Stimulated activated CD8-positive, alpha-beta memory T cell treated with anti-CD3 and anti-CD28 coated beads, Interleukin-7, amount 100 ng/mL, for 1 hour (primary cell): ENCODE measurements around the gene CCDC40.

Source experiments
- DNase-seq, 2 donors: peaks; one replicate each; pipeline ENCODE4 v3.0.0-alpha.2; 2020; ENCODE audit warnings: low read depth in 2 of 2

Gene CCDC40

DNA sequence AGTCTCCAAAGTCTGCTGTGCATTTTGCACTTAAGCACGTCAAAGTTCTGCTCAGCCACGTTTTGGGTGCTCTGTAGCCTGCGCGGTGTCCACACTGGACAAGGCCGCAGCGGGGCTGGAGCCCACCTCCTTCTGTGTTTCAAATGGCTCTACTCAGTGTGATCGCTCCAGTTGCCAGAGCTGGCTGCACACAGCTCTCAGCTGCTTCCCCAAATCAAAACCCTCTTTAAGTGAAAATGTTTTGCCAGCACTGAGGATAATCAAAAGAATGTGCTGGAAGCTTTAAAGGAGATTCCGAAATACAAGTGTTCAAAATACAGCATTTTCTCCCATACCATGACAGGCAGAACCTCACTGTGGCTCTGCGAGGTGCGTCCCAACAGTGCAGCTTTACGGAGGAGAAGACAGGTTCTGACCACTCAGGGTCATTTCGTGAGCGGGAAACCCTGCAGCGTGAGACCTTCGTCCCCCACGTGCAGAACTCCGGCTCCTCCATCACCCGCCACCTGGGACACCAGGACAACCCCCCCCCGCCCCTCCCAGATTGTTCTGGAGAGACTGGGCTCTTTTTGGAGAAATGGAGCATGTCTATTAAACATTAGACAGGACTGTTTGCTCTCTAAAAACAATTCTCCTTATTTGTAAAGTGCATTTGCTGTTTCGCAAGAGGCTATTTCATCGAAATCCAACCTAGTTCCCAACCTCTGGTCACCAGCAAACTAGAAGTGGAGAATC, 17.4 kb upstream of the CCDC40 start:
- DNase-seq: no peak

DNA sequence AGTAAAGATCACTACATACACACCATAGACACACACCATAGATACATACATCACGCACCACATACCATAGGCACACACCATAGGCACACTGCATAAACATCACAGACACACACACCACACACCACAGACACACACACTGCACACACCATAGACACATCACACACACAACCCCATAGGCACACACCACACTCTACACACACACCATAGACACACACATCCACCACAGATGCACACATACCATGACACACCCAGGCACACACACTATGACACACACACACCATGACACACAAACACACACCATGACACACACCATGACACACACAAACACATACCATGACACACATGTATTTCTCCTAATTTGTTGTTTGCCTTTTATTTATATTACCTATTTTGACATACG, 14.8 kb upstream of the CCDC40 start:
- no peak for DNase-seq

DNA sequence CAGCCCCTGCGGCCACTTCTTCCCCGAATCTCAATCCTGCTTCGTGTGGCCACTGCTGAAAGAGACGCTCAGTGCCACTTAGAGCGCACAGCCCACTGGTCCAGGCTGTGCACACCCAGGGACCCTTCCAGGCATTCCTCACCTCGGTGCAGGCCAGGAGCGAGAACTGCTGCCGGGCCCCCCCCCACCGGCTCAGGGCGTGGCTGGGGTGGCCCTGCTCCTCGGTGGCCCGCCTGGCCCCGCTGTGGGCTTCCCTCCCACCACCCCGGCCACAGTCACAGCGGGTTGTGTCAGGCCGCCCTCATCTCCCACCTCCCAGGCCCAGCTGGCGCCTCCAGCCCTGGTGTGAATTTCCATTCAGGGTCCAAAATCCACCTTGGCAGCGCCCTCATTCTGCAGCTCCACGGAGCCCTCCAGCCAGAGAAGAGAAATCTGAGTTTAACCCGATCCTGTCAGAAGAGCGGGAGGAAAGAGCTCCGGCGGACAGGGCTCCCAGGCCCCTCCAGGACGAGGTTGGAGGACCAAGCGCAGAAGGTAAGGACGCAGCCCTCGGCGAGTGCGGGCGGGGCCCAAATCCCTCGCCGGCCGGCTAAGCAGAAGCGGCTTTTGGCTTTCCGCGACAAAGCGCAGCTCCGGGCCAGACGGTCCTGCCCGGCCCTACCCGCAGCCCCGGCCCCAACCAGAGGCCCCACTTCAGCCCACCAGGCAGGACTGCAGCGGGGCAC, 12.8 kb upstream of the CCDC40 start:
- DNase-seq: no peak

DNA sequence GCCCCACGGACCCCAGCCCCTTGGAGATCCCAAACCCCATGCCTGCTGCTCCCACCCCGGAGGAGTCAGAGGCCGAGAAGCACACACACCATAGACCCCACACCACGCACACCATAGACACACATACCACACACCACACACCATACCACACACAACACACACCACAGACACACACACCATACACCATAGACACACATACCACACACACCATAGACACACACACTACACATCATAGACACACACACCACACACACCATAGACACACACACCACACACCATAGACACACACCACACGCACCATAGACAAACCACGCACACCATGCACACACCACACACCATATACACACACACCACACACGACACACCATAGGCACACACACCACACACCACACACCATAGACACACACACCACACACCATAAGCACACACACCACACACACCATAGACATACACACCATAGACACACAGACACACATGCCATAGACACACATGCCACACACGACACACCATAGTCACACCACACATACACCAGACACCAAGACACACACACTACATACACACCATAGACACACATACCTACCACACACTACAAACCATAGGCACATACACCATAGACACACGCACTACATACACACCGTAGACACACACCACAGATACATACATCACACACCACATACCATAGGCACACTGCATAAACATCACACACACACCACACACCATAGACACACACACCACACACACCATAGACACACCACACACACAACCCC, 12.1 kb upstream of the CCDC40 start:
- DNase-seq: no peak

DNA sequence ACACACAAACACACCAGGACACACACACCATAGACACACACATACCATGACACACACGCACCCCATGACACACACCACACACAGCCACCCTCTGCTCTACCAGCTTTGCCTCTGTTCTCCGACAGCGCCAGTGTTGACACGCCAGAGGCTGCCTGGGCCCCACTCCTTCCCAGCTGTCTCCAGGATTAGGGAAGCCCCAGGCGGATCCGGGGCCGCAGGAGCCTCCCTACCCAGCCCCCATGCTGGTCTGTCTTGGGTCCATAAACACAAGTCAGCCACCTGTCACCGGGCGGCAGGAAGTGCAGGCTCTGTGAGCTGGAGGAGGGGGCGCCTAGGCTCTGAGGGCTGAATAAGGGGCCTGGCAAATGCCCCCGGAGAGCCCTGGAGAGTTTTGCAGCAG, 11.3 kb upstream of the CCDC40 start:
- no peak for DNase-seq

DNA sequence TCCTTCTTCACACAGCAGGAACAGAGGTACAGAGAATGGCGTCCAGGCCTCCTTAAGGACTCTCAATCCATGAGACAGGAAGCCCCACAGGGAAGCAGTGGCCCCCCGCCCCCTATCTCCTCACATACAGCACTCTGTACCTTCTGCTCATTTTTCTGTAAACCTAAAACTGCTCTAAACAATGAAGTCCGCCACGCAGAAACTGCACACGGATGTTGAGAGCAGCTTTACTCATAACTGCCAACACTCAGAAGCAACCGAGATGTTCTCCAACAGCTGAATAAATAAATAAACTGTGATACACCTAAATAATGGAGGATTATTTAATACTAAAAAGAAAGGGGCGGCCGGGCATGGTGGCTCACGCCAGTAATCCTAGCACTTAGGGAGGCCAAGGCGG, 10.6 kb upstream of the CCDC40 start:
- DNase-seq: no peak

DNA sequence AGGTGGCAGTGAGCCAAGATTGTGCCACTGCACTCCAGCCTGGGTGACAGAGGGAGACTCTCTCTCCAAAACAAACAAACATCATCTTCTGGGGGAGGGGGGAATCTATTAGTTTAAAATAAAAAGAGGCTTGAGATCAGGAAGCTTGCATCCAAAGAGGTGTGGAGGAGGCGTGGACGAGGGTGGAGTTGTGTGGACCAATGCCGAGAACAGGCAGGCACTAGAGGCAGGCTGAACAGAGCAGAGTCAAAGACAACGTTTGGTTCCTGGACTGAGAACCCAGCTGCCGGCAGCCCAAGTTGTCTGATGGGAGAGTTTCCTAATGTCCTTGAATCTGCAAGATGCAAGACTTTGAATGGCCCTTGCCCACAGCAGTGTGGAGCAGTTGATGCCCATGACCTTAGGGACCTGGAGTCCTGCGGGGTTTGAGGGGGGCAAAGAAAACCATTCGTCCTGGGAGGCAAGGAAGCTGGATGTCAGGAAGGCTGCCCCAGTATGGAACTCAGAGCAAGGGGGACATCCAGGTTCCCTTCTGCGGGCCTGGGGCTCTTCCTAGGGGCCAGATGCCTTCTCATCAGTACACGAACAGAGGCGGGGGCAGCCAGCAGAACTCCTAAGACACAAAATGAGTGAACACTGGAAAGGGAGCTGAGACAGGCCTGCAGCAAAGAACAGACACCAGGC, 9.9 kb upstream of the CCDC40 start:
- DNase-seq: no peak

DNA sequence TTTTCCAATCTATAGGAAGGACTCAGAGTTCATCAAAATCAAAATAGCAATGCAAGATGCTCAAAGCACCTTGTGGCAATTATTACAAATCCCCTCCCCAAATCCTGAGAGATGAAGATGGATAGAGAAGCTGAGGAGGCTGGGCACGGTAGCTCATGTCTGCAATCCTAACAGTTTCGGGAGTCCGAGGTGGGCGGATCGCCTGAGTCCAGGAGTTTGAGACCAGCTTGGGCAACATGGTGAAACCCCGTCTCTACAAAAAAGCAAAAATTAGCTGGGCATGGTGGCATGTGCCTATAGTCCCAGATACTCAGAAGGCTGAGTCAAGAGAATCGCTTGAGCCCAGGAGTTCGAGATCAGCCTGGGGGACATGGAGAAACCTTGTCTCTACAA, 9.4 kb upstream of the CCDC40 start:
- DNase-seq: no peak

DNA sequence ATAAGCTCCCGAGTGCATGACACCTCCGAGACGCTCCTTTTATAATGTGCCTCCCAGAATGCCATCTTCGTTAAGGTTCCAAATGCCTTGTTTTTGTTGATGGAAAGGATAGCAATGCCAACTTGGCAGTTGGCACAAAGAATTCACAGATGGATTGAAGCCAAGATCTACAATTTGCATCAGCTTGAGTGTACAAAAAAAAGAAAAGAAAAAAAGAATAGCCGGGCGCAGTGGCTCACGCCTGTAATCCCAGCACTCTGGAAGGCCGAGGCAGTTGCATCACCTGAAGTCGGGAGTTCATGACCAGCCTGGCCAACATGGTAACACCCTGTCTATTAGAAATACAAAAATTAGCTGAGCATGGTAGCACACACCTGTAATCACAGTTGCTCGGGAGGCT, 8.4 kb upstream of the CCDC40 start:
- DNase-seq: no peak

DNA sequence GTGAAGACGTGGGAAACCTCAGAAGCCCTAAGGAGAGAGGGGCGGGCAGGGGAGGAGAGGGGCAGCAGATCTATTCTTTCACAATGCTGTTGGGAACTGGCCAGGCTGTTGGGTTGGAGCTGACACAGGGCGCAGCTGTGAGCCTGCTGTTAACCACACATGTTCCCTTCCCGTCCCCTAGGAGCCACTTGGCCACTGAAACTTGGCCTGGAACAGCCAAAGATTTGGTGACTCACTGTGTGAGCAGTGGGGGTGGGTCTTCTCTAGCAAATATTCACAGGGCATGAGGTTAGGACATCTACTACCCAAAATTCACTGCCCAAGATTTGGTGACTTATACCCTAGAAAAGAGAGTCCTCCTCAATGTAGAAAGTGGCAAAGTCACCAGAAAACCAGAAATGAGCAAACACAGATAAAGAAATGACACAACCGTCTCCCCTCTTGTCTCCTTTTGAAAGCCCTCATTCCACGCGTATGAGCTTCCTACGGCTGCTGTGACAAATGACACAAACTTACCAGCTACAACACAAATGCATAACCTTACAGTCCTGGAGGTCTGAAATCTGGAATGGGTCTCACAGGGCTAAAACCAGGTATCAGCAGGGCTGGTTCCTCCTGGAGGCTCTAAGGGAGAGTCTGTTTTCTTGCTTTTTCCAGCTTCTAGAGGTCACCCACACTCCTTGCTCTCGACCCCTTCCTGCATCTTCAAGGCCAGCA, 7.0 kb upstream of the CCDC40 start:
- DNase-seq: no peak

DNA sequence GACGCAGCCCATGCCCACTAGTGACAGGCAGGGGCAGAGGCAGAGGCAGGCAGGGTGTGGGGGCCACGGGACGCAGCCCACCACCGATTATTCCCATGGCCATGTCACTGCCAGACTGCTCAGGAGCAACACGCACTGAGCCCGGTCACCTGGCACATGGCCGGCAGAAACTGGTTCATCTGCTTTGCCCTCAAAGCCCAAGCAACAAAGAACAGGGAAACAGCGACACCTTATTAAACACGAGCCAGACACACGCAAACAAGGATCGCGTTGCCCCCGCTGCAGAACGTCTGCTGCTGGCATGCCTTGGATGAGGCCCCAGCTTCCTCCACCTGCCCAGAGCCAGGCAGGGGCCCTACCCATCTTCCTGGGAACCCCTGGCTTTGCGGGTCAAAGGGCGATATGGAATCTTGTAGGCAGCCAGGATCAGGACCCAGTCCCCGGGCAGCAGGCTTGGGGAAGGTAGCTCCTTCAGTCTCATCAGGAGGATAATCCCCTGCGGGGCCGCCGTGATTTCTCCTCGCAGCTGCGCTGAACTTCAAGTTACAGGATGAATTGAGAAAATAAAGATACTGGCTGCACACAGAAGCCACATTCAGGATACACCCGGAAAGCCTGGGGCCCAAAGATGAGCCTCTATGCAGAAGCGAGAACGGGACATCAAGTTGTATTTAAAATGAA, 5.6 kb upstream of the CCDC40 start:
- no peak for DNase-seq

DNA sequence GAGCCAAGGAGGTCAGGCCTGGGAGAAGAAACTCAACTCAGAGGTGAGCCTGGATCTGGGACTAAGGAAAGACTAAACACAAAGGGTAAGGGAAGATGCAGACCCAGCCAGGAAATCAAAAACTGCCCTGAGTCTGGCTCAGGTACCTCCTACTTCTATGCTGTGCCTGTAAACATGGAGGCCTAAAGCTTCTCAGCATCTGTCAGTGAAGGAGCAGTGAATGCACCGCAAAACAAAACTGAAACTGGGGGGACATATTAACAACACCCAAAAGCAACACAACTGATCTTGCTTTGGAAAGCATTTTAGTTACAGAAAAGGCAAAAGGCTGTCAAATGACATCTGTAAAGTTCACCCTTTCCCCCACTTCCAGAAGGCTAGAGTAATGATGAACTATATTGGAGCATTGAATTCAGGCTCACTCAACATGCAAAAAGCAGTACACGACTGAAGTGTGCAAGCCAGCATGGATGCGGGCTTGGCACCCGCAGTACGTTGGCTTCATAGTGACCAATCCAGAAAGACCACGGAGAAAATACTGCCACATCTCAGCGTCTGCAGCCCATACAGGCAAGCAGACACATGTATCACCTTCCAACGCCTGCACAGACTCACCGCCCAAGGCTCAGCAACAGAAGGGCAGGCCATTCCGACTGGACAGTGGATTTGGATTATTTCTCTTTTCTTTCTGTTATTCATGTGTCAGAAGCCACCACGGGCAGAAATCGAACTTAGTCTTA, 4.6 kb upstream of the CCDC40 start:
- no peak for DNase-seq

DNA sequence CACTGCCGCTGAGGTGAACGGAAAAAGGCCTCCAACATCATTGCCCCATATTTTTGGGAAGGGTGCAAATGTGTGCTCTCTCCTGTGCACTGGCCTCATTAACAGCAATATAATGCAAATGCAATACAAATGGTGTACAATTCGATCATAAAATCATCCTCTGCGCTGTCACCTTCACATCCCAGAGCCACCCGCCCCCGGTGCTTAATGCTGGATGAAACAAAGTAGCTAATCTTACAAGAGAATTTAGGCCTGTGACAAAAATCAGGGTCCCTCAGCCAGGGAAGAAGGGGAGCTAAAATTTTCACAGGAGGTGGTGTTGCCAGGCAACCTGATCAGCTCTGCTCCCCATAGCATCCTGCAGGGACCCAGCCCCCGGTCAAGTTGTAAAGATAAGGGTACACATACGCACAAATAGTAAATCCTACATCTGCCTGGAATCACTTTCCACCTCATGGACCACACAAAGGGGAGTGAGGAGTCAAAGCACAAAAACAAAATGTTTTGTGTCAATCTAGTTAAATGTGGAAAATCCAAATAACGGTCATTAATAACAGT, 3.7 kb upstream of the CCDC40 start:
- no peak for DNase-seq

DNA sequence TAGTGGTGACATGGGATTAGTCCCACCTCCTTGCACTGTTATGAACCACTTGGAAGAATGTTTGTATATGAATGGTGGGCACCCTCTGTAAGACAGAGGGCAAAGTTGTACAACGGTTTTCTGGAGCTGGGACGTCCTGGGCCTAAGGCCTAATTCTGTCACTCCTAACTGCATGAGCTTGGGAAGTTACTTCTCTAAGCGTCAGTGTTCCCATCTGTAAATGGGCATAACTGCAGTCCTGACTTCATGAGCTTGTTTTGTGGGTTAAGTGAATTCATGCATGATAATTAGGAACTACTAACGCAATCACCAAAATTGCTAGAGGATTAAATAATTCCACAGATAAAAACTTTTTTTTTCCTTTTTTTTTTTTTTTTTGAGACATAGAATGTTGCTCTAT, 2.6 kb upstream of the CCDC40 start:
- no peak for DNase-seq

DNA sequence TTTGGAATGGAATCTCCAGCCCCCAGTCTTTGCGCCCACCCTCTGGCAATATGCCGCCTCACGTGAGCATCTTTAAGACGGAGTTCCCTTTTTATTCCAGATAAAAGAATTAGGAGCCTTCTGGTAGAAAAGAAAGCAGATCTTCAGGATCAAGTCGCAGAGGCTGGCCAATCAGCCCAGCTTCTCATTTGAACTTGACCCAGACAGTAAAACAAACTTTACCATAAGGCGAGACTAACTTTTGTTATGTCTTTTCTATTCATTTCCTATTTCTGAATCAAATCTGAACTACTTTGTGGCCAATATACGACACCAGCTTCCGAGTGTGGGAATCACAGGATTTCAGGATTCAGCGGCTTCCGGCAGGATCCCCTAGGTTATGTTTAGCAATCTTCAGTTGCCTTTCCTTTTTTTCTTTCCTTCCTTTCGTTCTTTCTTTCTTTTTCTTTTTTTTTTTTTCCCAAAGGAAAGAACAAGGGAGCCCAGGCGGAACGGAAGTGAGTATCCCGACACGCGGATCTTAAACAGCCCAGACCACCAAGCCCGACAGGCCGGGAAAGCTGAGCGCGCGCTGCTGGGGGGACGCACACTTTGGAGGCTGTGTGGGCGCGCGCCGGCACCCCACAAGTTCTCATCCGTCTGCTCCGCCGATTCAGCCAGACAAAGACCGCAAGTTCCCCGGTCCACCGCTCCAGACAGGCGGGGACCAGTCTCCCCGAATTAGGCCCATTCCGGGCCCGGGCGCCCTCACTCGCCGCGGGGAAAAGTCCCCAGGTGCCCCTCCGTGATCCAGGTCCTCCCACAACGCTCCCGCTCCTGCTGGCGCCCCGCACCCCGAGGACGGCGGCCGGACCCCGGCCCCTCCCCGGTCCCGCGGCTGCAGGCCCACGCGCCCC, 1.4 kb upstream of the CCDC40 start:
- no peak for DNase-seq

DNA sequence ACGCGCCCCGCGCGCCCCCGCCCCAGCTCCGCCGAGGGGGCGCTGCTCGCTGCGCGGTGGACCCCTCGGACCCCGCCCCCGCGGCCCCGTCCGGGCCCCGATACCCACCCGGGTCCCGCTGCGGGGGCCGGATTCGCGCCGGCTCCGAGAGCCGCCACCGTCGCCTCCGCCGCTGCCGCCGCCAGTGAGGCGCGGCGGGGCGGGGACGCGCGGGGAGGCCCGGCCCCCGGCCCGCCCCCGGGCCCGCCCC, 830 bp upstream of the CCDC40 start, which contains the start of gene TBC1D16:
Gene TBC1D16 (minus strand): TSS at position 186 of the 250 bp plus-strand sequence. CDS start 22,325 bp downstream, outside the sequence.
- DNase-seq: no peak

DNA sequence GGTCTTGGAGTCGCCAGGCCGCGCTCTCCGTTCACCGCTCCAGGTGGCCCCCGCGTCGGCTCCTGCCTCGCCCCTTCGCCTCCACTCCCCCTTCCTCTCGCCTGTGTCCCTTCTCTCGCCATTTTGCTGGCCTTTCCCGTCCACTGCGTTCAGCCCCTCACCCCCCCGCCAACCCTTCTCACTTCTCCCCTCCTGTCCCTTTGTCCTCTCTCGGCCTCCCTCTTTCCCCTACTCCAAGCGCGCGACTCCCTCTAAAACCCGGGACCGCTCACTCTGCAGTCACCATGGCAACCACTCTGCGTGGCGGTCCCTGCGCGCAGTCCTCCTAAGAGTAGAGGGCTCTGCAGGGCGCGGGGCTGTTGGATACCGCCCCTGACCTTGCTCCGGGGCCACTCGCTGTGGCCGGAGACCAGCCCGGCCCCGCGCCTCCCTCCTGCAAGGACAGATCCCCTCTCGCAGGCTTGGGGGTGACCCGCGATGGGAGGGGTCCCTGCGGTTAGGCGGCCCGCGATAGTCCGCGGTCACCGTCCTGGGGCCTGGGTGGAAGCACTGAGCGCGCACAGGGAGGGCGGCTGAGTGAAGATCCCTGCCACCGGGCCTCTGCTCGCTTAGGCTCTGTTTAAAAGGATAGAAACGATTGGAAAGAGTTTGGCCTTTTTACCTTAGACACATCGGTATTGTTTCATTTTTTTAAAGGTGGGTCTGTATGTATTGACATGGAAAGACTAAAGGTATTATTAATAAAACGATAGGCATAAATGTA, 454 bp downstream of the CCDC40 start:
- no peak for DNase-seq

DNA sequence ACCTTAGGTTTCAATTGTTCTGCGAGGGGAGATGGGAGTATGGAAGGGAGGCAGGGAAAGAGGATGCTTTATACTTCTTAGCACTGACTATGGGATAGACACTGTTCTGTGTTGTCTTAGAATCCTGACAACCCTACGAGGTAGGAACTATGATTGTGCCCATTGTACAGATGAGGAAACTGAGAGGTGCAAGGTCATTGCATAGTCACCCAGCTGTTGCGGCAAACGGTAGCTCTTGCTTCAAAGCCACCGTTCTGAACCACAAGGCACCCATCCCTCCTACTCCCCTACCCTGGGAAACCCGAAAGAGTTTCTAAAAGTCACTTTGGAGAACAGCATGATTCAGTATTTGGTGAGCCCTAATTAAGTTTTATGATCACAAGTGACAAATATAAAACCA, 7.5 kb downstream of the CCDC40 start:
- no peak for DNase-seq
